Measurements from ENCODE around the gene UHRF1. TPM values are rescaled to one million over a fixed set of nuclear protein-coding genes. Genes with fewer than 3 reads are reported as not detected.

UHRF1 gene
- total RNA-seq, 1 donor from 2014 or later = 16.8 TPM

DNA sequence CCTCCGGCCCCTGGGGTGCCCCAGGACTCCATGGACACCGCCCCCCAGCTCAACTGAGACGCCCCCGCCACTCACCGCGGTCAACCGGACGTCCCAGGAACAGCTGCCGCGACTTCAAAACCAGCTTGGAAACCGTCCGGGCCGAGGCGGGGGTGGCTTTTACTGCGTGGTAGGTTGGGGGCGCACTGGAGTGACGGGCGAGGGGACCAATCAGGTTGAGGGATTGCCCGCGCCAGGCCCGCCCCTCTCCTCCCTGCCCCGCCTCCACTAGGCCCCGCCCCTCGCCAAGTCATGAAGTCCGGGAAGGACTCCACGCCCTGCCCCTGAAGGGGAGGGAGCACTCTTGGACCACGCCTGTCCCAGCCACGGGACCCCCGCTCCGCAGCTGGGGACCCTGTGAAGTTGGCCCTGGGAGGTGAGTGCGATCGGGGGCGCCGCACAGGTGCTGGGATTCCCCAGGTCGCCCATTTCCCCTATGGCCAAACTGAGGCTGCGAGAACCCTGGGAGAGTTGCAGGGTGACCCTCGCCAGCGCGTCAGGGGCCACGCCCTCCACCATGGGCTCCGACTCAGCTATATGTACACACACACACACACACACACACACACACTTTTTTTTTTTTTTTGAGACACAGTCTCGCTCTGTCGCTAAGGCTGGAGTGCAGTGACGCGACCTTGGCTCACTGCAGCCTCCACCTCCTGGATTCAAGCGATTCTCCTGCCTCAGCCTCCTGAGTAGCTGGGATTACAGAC, 41.6 kb upstream of the UHRF1 start, which contains the start of gene PLIN3:
PLIN3 (minus strand) TSS at position 134 of the 752 bp plus-strand sequence. CDS start 6,273 bp downstream, outside the sequence.
- peaks cover 6% of the 10 kb centered on the region for H3K27me3 Mint-ChIP-seq (ENCODE audit: unreplicated experiment)
- peak; percentile 97 for DNase-seq (ENCODE audit: low spot score)
- TF ChIP-seq, protein P1, sequence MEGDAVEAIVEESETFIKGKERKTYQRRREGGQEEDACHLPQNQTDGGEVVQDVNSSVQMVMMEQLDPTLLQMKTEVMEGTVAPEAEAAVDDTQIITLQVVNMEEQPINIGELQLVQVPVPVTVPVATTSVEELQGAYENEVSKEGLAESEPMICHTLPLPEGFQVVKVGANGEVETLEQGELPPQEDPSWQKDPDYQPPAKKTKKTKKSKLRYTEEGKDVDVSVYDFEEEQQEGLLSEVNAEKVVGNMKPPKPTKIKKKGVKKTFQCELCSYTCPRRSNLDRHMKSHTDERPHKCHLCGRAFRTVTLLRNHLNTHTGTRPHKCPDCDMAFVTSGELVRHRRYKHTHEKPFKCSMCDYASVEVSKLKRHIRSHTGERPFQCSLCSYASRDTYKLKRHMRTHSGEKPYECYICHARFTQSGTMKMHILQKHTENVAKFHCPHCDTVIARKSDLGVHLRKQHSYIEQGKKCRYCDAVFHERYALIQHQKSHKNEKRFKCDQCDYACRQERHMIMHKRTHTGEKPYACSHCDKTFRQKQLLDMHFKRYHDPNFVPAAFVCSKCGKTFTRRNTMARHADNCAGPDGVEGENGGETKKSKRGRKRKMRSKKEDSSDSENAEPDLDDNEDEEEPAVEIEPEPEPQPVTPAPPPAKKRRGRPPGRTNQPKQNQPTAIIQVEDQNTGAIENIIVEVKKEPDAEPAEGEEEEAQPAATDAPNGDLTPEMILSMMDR (IDR thresholded peaks at IDR 0.05; ENCODE audit: unreplicated experiment) = peak; percentile 52
- peak within 1 kb of the TSS; percentile 18 for H3K27ac Mint-ChIP-seq (ENCODE audit: unreplicated experiment)
- peak within 1 kb of the TSS; percentile 92 for H3K4me3 Mint-ChIP-seq (ENCODE audit: unreplicated experiment)
- H3K4me1 Mint-ChIP-seq (ENCODE audit: unreplicated experiment) = peaks cover 5% of the 10 kb centered on the region
- no peaks in the 10 kb centered on the region for H3K9me3 Mint-ChIP-seq (ENCODE audit: unreplicated experiment)
- no peaks in the 10 kb centered on the region for H3K36me3 Mint-ChIP-seq (ENCODE audit: low read depth, unreplicated experiment)

DNA sequence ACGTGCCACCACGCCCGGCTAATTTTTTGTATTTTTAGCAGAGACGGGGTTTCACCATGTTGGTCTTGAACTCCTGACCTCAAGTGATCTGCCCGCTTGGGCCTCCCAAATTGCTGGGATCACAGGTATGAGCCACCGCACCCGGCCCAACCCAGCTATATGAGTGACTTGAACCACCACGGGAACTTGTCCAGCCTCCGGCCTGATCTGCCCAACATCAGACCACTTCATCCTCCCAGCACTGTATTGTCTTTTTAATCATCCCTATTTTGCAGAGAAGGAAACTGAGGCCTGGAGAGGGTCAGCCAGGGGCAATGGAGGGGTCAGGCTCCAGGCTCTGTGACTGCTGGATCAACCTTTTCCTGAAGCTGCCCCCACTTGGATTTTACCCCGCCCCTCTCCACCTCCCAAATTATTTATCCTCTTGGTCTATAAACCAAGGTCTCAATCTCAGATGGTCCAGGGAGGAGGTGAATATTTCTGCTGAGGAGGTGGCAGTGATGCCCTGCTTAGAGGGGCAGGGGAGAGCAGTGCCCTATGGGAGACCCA, 40.9 kb upstream of the UHRF1 start:
- H3K4me1 Mint-ChIP-seq (ENCODE audit: unreplicated experiment) = peaks cover 5% of the 10 kb centered on the region
- no peak for DNase-seq (ENCODE audit: low spot score)
- no peaks in the 10 kb centered on the region for H3K9me3 Mint-ChIP-seq (ENCODE audit: unreplicated experiment)
- no peaks in the 10 kb centered on the region for H3K36me3 Mint-ChIP-seq (ENCODE audit: low read depth, unreplicated experiment)
- TF ChIP-seq, protein P1 (IDR thresholded peaks at IDR 0.05; ENCODE audit: unreplicated experiment) = no peak
- no peak overlapping the region for H3K27ac Mint-ChIP-seq (ENCODE audit: unreplicated experiment)
- peak overlapping the region; percentile 88 for H3K4me3 Mint-ChIP-seq (ENCODE audit: unreplicated experiment)
- H3K27me3 Mint-ChIP-seq (ENCODE audit: unreplicated experiment) = peaks cover 6% of the 10 kb centered on the region

GRCh38 chr19:4870025-4870700, 39.1 kb upstream of the UHRF1 start:
- peaks cover 6% of the 10 kb centered on the region for H3K27me3 Mint-ChIP-seq (ENCODE audit: unreplicated experiment)
- TF ChIP-seq, protein P1 (IDR thresholded peaks at IDR 0.05; ENCODE audit: unreplicated experiment) = no peak
- no peaks in the 10 kb centered on the region for H3K9me3 Mint-ChIP-seq (ENCODE audit: unreplicated experiment)
- no peak for DNase-seq (ENCODE audit: low spot score)
- no peaks in the 10 kb centered on the region for H3K36me3 Mint-ChIP-seq (ENCODE audit: low read depth, unreplicated experiment)
- no peak overlapping the region for H3K27ac Mint-ChIP-seq (ENCODE audit: unreplicated experiment)
- H3K4me1 Mint-ChIP-seq (ENCODE audit: unreplicated experiment) = peaks cover 5% of the 10 kb centered on the region
- no peak overlapping the region for H3K4me3 Mint-ChIP-seq (ENCODE audit: unreplicated experiment)

GRCh38 chr19:4871711-4872110, 37.6 kb upstream of the UHRF1 start:
- no peak for DNase-seq (ENCODE audit: low spot score)
- TF ChIP-seq, protein P1 (IDR thresholded peaks at IDR 0.05; ENCODE audit: unreplicated experiment) = no peak
- no peaks in the 10 kb centered on the region for H3K36me3 Mint-ChIP-seq (ENCODE audit: low read depth, unreplicated experiment)
- peaks cover 3% of the 10 kb centered on the region for H3K27me3 Mint-ChIP-seq (ENCODE audit: unreplicated experiment)
- H3K27ac Mint-ChIP-seq (ENCODE audit: unreplicated experiment) = no peak overlapping the region
- H3K4me1 Mint-ChIP-seq (ENCODE audit: unreplicated experiment) = peaks cover under 1% of the 10 kb centered on the region
- no peak overlapping the region for H3K4me3 Mint-ChIP-seq (ENCODE audit: unreplicated experiment)
- no peaks in the 10 kb centered on the region for H3K9me3 Mint-ChIP-seq (ENCODE audit: unreplicated experiment)
